Adrenal gland (tissue), 12 donors: ENCODE measurements around the gene SLC35G3. TPM values are rescaled to one million over a fixed set of nuclear protein-coding genes. Genes with fewer than 3 reads are reported as not detected.

Experiments used
- DNase-seq, 7 donors: peaks; one replicate each; pipeline ENCODE4 v3.0.0-alpha.2; 2019 to 2020
- H3K27ac ChIP-seq, 5 donors: fragments of 200-600 bp; sonication (generic) in 4 of 5; 1 replicate in 3 of 5; 2 replicates in 2 of 5; pipeline versions ENCODE4 v1.5.1 to v1.8.0; 2016 to 2020; ENCODE audit warnings: mild to moderate bottlenecking in 1 of 5
- H3K27me3 ChIP-seq: fragments of 200-600 bp; 2 replicates; pipeline ENCODE4 v1.8.0; 2021
- H3K36me3 ChIP-seq, 2 donors: fragments of 200-600 bp; replicated peaks in 1 of 2; 1 replicate in 1 of 2; 2 replicates in 1 of 2; pipeline versions ENCODE4 v1.5.1 to v1.8.0; 2018 to 2022
- H3K4me1 ChIP-seq, 2 donors: fragments of 200-600 bp; replicated peaks in 1 of 2; 1 replicate in 1 of 2; 2 replicates in 1 of 2; pipeline versions ENCODE4 v1.5.1 to v1.8.0; 2018 to 2021
- H3K4me3 ChIP-seq, 4 donors: fragments of 200-600 bp; sonication (generic) in 3 of 4; one replicate each; pipeline ENCODE4 v1.5.1; 2016 to 2018
- H3K9me3 ChIP-seq, 3 donors: fragments of 200-600 bp; sonication (generic) in 1 of 3; replicated peaks in 1 of 3; 1 replicate in 2 of 3; 2 replicates in 1 of 3; pipeline versions ENCODE4 v1.5.1 to v1.8.0; 2016 to 2021
- POLR2A ChIP-seq, 2 donors: fragments of 450-650 bp; IDR thresholded peaks; one replicate each; pipeline ENCODE4 v1.6.1; 2017; ENCODE audit warnings: antibody characterized with exemption in 2 of 2, mild to moderate bottlenecking in 2 of 2, moderate library complexity in 1 of 2
- WGBS, 4 donors: extraction: QIAGEN DNeasy Blood & Tissue Kit in 2 of 4; methylation state at CpG; one replicate each; pipeline versions ENCODE4 v1.1.5 to v1.1.7; 2013 to 2017; 5-methylcytosine and 5-hydroxymethylcytosine counted together
- intact Hi-C, 2 donors: fragments of 100-400 bp; cut with DNase I; formaldehyde crosslinking; loops; one replicate each; pipeline versions ENCODE4 v1.14.1 to v1.15.0; 2022 to 2023
- polyA plus RNA-seq, 3 donors: library from polyadenylated mRNA; stranded (reverse); fragments of 200-250 nt in 2 of 3; fragments of 350-450 nt in 1 of 3; fragmentation: Illumina TruSeq in 1 of 3; extraction: RNeasy Lipid Tissue Mini Kit (QIAGEN cat#74804) in 1 of 3; gene quantifications; one replicate each; pipeline ENCODE4 v1.2.3, GENCODE V29; 2013 to 2014
- total RNA-seq, 9 donors: library from RNA; depleted of rRNA in 4 of 9; stranded (reverse); fragments of >200 nt in 4 of 9; fragments of 120-200 nt in 1 of 9; fragmentation: NEBNext Ultra II Directional in 1 of 9; extraction: Animal tissue kit (Norgen Biotek cat#: 25700) in 1 of 9; gene quantifications; one replicate each; pipeline versions ENCODE4 v1.1.0 to v1.2.4, GENCODE V29; 2013 to 2023
- TF ChIP-seq, protein P1 (sequence below), 6 experiments: fragments of 450-650 bp in 4 of 6; fragments of 200-600 bp in 2 of 6; sonication (generic) in 1 of 6; IDR thresholded peaks; 1 replicate in 5 of 6; 2 replicates in 1 of 6; pipeline versions ENCODE4 v1.5.1 to v1.8.0; 2016 to 2021; ENCODE audit warnings: antibody characterized with exemption in 6 of 6, mild to moderate bottlenecking in 2 of 6, moderate library complexity in 1 of 6
- donor health status: healthy with polysubstance abuse.
- donor health status: Bipolar disorder and iron deficiency.
- donor health status: DM: yes; HTN: yes; CAD: no.
- donor health status: DM: no; HTN: no; CAD: no.
- donor health status: DM: no; HTN: no; CAD: no.
- donor health status: DM: yes; HTN: yes; CAD: no.

The SLC35G3 gene
- total and polyA plus RNA-seq, 12 donors = not detected

DNA sequence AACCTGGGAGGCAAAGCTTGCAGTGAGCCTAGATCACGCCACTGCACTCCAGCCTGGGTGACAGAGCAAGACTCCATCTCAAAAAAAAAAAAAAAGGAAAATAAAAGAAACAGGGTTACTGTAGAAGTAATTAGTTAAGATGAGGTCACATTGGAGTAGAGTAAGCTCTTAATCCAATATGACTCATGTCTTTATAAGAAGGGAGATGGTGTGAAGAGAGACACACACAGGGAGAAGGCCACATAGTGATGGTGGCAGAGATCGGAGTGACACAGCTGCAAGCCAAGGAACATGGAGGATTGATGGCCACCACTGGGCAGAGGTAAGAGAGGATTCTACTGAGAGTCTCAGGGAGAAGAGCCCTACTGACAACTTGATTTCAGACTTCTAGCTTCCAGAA lies 33.4 kb upstream of the SLC35G3 start:
- no peak for TF ChIP-seq POLR2A (IDR thresholded peaks at IDR 0.05)
- TF ChIP-seq, protein P1, sequence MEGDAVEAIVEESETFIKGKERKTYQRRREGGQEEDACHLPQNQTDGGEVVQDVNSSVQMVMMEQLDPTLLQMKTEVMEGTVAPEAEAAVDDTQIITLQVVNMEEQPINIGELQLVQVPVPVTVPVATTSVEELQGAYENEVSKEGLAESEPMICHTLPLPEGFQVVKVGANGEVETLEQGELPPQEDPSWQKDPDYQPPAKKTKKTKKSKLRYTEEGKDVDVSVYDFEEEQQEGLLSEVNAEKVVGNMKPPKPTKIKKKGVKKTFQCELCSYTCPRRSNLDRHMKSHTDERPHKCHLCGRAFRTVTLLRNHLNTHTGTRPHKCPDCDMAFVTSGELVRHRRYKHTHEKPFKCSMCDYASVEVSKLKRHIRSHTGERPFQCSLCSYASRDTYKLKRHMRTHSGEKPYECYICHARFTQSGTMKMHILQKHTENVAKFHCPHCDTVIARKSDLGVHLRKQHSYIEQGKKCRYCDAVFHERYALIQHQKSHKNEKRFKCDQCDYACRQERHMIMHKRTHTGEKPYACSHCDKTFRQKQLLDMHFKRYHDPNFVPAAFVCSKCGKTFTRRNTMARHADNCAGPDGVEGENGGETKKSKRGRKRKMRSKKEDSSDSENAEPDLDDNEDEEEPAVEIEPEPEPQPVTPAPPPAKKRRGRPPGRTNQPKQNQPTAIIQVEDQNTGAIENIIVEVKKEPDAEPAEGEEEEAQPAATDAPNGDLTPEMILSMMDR (IDR thresholded peaks at IDR 0.05) = no peak
- 90 to 98% (median 96%) methylated on average over 2 of the region's 2 CpGs for WGBS, 4 donors
- intact Hi-C loops = no loop called here
- Histone ChIP-seq H3K27me3 (no peaks in the 10 kb centered on the region), H3K27ac (no peak overlapping the region), H3K4me1 (no peaks in the 10 kb centered on the region), H3K4me3 (no peak overlapping the region), H3K9me3 (peaks cover 0 to 4% (median 0%) of the 10 kb centered on the region in 3 donors), H3K36me3 (no peaks in the 10 kb centered on the region)
- no peak for DNase-seq

DNA sequence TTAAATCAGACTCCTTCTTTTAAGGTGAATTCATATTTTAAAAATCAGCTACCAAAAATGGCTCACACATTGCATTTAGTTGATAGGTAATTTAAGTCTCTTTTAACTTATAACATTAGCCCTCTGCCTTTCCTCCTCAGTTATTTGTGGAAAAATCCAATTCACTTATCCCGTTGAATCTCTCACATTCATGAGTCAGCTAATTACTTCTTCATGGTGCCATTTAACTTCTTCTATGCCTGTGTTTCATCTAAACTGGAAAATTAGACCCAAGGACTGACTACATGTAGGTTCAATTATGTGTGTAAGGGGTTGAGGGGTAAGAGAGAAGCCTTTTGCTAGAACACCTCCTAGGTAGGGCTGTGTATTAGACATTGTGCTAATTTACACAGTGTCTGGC lies 30.2 kb upstream of the SLC35G3 start:
- Histone ChIP-seq H3K9me3 (peaks cover 0 to 4% (median 0%) of the 10 kb centered on the region in 3 donors), H3K36me3 (no peaks in the 10 kb centered on the region), H3K4me1 (no peaks in the 10 kb centered on the region), H3K27ac (no peak overlapping the region), H3K27me3 (no peaks in the 10 kb centered on the region), H3K4me3 (no peak overlapping the region)
- intact Hi-C loops = no loop called here
- no peak for DNase-seq
- TF ChIP-seq POLR2A (IDR thresholded peaks at IDR 0.05) = no peak
- TF ChIP-seq, protein P1 (IDR thresholded peaks at IDR 0.05) = no peak
- 35 to 50% (median 46%) methylated on average over 1 of the region's 1 CpG for WGBS, 4 donors

DNA sequence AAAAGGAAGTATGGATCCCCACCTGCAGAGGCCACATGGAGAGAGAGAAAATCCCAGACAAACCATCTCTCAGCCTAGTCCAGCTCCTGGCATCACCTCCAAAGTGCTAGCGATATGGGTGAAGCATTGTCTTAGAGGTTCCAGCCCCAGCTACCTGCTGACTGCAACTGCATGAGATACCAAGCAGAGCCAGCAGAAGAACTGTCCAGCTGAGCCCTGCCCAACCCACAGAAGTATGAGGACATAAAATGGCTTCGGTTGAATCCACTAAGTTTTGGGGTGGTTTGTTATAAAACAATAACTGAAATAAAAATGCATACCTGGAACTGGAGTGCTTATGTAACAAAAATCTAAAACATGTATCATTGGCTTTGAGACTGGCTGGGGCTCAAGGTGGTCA lies 28.3 kb upstream of the SLC35G3 start:
- no peaks in the 10 kb centered on the region for H3K36me3 ChIP-seq
- peaks cover 0 to 6% of the 10 kb centered on the region in 2 donors for H3K4me1 ChIP-seq
- no peak overlapping the region for H3K4me3 ChIP-seq
- no peak for DNase-seq
- intact Hi-C loops = no loop called here
- TF ChIP-seq, protein P1 (IDR thresholded peaks at IDR 0.05) = no peak
- TF ChIP-seq POLR2A (IDR thresholded peaks at IDR 0.05) = no peak
- H3K27ac ChIP-seq = no peak overlapping the region
- peaks cover 0 to 4% (median 0%) of the 10 kb centered on the region in 3 donors for H3K9me3 ChIP-seq
- WGBS, 4 donors = 96 to 100% (median 100%) methylated on average over 2 of the region's 2 CpGs
- H3K27me3 ChIP-seq = no peaks in the 10 kb centered on the region

DNA sequence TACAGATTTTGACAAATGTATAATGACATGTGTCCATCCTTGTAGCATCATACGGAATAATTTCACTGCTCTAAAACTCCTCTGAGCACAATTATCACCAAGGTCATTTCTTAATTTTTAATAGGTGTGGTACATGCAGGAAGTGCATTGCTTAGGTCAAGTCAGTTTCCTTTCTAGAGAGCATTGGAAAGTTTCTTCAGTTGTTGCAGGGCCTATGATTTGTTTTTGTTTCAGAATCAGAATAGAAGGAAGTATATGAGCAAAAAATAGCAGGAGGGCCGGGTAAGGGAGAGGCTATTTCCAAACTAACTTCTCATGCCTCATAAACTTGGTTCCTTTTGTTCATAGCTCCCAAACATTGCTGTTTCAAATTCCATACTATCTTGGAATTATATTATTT lies 24.7 kb upstream of the SLC35G3 start:
- 36 to 51% (median 40%) methylated on average over 2 of the region's 2 CpGs for WGBS, 4 donors
- peaks cover 0 to 6% of the 10 kb centered on the region in 2 donors for H3K4me1 ChIP-seq
- intact Hi-C loops = no loop called here

More for the DNA sequence above, 24.7 kb upstream of the SLC35G3 start:
- H3K9me3 ChIP-seq = no peaks in the 10 kb centered on the region
- H3K36me3 ChIP-seq = no peaks in the 10 kb centered on the region
- H3K4me3 ChIP-seq = no peak overlapping the region
- no peak for TF ChIP-seq POLR2A (IDR thresholded peaks at IDR 0.05)
- TF ChIP-seq, protein P1 (IDR thresholded peaks at IDR 0.05) = no peak
- no peak for DNase-seq
- no peak overlapping the region for H3K27ac ChIP-seq
- H3K27me3 ChIP-seq = no peaks in the 10 kb centered on the region
